Measurements from ENCODE around the gene PTDSS2. TPM values are rescaled to one million over a fixed set of nuclear protein-coding genes. Genes with fewer than 3 reads are reported as not detected.

Gene PTDSS2
- total RNA-seq, 1 experiment from 2014 or later, result 49.5 TPM

DNA sequence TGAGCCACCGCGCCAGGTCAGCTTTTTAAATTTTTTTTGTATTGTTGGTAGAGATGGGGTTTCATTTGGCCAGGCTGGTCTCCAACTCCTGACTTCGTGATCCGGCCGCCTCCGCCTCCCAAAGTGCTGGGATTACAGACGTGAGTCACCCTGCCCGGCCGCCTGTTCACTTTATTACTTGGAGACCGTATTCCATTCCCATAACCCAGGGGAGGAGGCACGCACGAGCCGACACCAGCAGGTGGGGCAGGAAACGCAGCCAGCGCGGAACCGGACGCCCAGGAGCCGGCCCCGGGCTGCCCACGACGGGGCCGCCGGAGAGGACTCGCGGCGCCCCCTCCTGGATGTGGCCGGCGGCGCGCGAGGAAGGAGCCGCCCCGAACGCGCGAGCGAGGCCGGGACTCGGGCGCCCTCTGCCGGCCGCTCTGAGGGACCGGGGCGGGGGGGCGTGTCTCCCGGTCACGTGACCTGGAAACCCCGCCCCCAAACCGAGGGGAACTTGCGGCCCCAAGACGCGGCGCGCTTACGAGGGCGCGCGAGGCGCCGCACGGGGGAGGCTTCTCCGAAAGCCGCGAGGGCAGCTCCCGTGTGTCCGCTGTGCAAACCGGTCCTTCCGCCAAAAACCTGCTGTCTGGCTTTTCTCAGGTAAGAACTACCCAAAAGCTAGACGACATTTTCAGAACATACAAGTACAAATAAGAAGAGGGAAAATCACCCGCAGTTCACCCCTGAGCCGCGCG, 68.6 kb downstream of the PTDSS2 start (continued):
- TF ChIP-seq CREB1 (CRISPR knock-in tag; IDR thresholded peaks at IDR 0.05) (peak; percentile 53; the same call in 1 of the 2 replicates), ZNF138 (CRISPR knock-in tag; conservative IDR thresholded peaks at IDR 0.05) (0 out of 2 replicates have a peak, but pooled peaks have one; percentile 61), ATF1 (CRISPR knock-in tag; IDR thresholded peaks at IDR 0.05) (peak; percentile 61; the same call in 1 of the 2 replicates), SMAD4 (CRISPR knock-in tag; IDR thresholded peaks at IDR 0.05) (0 out of 2 replicates have a peak, but pooled peaks have one; percentile 58), SP1 (CRISPR knock-in tag; conservative IDR thresholded peaks at IDR 0.05) (peak; percentile 97), ZNF121 (CRISPR knock-in tag; IDR thresholded peaks at IDR 0.05) (no peak), CREM (CRISPR knock-in tag; IDR thresholded peaks at IDR 0.05) (peak; percentile 72; the same call in 1 of the 2 replicates), NFE2L1 (CRISPR knock-in tag; IDR thresholded peaks at IDR 0.05) (no peak), TEAD1 (CRISPR knock-in tag; IDR thresholded peaks at IDR 0.05) (peak; percentile 94), SOX15 (CRISPR knock-in tag; IDR thresholded peaks at IDR 0.05) (no peak), CBFB (CRISPR knock-in tag; IDR thresholded peaks at IDR 0.05; ENCODE audit: low read depth) (no peak), FOXK1 (CRISPR knock-in tag; IDR thresholded peaks at IDR 0.05) (peak; percentile 36; the same call in 1 of the 2 replicates), TP53 (CRISPR knock-in tag; IDR thresholded peaks at IDR 0.05) (no peak), OVOL2 (CRISPR knock-in tag; IDR thresholded peaks at IDR 0.05; ENCODE audit: borderline replicate concordance) (no peak), TCF7 (CRISPR knock-in tag; IDR thresholded peaks at IDR 0.05; ENCODE audit: low read depth) (no peak), NFYB (CRISPR knock-in tag; conservative IDR thresholded peaks at IDR 0.05; ENCODE audit: low read depth) (no peak)
- TF ChIP-seq, protein P1, sequence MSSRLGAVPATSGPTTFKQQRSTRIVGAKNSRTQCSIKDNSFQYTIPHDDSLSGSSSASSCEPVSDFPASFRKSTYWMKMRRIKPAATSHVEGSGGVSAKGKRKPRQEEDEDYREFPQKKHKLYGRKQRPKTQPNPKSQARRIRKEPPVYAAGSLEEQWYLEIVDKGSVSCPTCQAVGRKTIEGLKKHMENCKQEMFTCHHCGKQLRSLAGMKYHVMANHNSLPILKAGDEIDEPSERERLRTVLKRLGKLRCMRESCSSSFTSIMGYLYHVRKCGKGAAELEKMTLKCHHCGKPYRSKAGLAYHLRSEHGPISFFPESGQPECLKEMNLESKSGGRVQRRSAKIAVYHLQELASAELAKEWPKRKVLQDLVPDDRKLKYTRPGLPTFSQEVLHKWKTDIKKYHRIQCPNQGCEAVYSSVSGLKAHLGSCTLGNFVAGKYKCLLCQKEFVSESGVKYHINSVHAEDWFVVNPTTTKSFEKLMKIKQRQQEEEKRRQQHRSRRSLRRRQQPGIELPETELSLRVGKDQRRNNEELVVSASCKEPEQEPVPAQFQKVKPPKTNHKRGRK (CRISPR knock-in tag; IDR thresholded peaks at IDR 0.05; ENCODE audit: borderline replicate concordance), result no peak
- TF ChIP-seq, protein P2, sequence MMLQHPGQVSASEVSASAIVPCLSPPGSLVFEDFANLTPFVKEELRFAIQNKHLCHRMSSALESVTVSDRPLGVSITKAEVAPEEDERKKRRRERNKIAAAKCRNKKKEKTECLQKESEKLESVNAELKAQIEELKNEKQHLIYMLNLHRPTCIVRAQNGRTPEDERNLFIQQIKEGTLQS (CRISPR knock-in tag; conservative IDR thresholded peaks at IDR 0.05), result no peak
- TF ChIP-seq, protein P3, sequence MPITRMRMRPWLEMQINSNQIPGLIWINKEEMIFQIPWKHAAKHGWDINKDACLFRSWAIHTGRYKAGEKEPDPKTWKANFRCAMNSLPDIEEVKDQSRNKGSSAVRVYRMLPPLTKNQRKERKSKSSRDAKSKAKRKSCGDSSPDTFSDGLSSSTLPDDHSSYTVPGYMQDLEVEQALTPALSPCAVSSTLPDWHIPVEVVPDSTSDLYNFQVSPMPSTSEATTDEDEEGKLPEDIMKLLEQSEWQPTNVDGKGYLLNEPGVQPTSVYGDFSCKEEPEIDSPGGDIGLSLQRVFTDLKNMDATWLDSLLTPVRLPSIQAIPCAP (CRISPR knock-in tag; IDR thresholded peaks at IDR 0.05), result 0 out of 2 replicates have a peak, but pooled peaks have one; percentile 76
- TF ChIP-seq, protein P4, sequence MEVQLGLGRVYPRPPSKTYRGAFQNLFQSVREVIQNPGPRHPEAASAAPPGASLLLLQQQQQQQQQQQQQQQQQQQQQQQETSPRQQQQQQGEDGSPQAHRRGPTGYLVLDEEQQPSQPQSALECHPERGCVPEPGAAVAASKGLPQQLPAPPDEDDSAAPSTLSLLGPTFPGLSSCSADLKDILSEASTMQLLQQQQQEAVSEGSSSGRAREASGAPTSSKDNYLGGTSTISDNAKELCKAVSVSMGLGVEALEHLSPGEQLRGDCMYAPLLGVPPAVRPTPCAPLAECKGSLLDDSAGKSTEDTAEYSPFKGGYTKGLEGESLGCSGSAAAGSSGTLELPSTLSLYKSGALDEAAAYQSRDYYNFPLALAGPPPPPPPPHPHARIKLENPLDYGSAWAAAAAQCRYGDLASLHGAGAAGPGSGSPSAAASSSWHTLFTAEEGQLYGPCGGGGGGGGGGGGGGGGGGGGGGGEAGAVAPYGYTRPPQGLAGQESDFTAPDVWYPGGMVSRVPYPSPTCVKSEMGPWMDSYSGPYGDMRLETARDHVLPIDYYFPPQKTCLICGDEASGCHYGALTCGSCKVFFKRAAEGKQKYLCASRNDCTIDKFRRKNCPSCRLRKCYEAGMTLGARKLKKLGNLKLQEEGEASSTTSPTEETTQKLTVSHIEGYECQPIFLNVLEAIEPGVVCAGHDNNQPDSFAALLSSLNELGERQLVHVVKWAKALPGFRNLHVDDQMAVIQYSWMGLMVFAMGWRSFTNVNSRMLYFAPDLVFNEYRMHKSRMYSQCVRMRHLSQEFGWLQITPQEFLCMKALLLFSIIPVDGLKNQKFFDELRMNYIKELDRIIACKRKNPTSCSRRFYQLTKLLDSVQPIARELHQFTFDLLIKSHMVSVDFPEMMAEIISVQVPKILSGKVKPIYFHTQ (CRISPR knock-in tag; IDR thresholded peaks at IDR 0.05), result no peak
- TF ChIP-seq, protein P5, sequence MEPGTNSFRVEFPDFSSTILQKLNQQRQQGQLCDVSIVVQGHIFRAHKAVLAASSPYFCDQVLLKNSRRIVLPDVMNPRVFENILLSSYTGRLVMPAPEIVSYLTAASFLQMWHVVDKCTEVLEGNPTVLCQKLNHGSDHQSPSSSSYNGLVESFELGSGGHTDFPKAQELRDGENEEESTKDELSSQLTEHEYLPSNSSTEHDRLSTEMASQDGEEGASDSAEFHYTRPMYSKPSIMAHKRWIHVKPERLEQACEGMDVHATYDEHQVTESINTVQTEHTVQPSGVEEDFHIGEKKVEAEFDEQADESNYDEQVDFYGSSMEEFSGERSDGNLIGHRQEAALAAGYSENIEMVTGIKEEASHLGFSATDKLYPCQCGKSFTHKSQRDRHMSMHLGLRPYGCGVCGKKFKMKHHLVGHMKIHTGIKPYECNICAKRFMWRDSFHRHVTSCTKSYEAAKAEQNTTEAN (CRISPR knock-in tag; IDR thresholded peaks at IDR 0.05), result no peak
- TF ChIP-seq, protein P6, sequence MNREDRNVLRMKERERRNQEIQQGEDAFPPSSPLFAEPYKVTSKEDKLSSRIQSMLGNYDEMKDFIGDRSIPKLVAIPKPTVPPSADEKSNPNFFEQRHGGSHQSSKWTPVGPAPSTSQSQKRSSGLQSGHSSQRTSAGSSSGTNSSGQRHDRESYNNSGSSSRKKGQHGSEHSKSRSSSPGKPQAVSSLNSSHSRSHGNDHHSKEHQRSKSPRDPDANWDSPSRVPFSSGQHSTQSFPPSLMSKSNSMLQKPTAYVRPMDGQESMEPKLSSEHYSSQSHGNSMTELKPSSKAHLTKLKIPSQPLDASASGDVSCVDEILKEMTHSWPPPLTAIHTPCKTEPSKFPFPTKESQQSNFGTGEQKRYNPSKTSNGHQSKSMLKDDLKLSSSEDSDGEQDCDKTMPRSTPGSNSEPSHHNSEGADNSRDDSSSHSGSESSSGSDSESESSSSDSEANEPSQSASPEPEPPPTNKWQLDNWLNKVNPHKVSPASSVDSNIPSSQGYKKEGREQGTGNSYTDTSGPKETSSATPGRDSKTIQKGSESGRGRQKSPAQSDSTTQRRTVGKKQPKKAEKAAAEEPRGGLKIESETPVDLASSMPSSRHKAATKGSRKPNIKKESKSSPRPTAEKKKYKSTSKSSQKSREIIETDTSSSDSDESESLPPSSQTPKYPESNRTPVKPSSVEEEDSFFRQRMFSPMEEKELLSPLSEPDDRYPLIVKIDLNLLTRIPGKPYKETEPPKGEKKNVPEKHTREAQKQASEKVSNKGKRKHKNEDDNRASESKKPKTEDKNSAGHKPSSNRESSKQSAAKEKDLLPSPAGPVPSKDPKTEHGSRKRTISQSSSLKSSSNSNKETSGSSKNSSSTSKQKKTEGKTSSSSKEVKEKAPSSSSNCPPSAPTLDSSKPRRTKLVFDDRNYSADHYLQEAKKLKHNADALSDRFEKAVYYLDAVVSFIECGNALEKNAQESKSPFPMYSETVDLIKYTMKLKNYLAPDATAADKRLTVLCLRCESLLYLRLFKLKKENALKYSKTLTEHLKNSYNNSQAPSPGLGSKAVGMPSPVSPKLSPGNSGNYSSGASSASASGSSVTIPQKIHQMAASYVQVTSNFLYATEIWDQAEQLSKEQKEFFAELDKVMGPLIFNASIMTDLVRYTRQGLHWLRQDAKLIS (CRISPR knock-in tag; IDR thresholded peaks at IDR 0.05; ENCODE audit: borderline replicate concordance), result 0 out of 2 replicates have a peak, but pooled peaks have one; percentile 36
- TF ChIP-seq, protein P7, sequence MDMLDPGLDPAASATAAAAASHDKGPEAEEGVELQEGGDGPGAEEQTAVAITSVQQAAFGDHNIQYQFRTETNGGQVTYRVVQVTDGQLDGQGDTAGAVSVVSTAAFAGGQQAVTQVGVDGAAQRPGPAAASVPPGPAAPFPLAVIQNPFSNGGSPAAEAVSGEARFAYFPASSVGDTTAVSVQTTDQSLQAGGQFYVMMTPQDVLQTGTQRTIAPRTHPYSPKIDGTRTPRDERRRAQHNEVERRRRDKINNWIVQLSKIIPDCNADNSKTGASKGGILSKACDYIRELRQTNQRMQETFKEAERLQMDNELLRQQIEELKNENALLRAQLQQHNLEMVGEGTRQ (CRISPR knock-in tag; IDR thresholded peaks at IDR 0.05), result peak; percentile 97
